ENCODE results near the gene DCAF5.

DCAF5 gene

DNA sequence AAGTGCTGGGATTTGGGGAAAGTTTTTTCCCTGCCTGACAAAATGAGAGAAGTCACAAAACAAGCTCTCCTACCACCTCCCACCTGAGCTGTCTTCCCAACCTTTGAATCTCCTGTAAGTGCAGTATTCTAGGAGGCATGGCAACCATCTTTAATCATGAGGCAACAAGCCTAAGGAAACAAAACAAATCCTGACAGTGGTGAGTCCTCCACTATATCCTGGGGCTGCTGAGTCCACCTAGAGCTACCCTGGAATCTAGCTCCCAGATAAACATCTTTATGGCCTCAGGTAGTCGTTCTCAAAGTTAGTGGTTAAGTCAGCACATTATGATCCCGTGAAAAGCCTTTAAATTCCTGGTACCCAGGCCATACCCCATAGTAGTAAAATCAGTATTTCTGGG, 151.5 kb downstream of the DCAF5 start:
- DNase-seq, result no peak
